Measurements from ENCODE around the gene UGT1A4.
"Not testable (repeated sequence)": the region's sequence is repeated elsewhere in the genome, so short reads cannot be mapped to it uniquely, and the experiment has no call there.

UGT1A4 gene

DNA sequence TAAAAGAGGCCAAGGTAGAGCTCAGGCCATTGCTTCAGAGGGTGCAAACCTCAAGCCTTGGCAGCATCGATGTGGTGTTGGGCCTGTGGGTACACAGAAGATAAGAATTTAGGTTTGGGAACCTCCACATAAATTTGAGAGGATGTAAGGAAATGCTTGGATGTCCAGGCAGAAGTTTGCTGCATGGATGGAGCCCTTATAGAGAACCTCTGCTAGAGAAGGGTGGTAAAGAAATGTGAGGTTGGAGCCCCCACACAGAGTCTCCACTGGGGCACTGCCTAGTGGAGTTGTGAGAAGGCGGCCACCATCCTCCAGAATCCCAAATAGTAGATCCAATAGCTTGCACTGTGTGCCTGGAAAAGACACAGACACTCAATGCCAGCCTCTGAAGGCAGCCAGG lies 32.2 kb downstream of the UGT1A4 start:
- not testable (repeated sequence) for DNase-seq (ENCODE audit: low read depth)

DNA sequence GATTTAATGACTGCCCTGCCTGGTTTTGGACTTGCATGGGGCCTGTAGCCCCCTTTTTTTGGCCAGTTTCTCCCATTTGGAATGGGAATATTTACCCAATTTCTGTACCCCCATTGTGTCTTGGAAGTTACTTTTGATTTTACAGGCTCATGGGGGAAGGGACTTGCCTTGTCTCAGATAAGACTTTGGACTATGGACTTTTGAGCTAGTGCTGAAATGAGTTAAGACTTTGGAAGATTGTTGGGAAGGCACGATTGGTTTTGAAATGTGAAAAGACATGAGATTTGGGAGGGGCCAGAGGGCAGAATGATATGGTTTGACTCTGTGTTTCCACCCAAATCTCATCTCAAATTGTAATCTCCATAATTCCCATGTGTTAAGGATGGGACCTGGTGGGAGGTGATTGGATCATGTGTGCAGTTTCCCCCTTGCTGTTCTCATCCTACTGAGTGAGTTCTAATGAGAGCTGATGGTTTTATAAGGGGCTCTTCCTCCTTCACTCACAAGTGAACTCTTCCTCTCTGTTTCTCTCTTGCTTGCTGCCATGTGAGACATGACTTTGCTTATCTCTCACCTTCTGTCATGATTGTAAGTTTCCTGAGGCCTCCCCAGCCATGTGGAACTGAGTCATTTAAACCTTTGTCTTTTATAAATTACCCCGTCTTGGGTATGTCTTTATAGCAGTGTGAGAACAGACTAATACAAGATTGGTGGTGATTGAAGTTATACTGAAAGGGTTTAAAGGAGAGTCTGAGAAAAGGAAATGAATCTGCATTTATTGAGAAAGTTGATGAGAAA lies 32.9 kb downstream of the UGT1A4 start:
- not testable (repeated sequence) for DNase-seq (ENCODE audit: low read depth)

DNA sequence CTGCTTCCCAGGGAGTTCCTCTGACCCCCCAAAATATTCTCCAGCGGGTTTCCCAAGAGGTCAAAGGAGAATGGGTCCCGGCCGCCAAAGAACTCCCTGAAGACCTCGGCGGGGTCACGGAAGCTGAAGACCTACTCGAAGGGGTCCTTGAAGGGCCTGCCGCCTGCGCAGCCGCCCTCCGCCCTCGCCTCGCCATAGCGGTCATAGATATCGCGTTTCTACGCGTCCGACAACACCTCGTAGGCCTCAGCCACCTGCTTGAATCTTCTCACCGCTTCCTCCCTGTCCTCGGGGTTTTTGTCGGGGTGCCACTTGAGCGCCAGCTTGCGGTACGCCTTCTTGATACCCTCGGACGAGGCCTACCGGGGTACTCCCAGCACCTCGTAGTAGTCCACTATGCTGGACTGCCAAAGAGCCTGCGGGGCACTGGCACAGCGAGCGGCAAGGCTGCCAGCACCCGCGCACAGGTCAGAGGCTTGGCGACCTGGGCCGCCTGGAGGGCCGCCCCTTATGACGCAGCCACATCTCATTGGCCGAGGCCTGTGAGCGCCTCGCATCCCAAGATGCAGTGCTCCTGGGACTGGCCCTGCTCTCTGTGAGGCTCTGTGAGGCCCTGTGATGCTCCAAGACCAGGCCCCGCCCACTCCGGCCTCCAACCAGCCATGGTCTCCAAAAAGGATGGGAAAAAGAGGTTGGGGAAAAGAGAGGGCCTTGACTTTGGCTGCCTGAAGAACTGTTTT lies 36.5 kb downstream of the UGT1A4 start:
- DNase-seq (ENCODE audit: low read depth) = no peak

DNA sequence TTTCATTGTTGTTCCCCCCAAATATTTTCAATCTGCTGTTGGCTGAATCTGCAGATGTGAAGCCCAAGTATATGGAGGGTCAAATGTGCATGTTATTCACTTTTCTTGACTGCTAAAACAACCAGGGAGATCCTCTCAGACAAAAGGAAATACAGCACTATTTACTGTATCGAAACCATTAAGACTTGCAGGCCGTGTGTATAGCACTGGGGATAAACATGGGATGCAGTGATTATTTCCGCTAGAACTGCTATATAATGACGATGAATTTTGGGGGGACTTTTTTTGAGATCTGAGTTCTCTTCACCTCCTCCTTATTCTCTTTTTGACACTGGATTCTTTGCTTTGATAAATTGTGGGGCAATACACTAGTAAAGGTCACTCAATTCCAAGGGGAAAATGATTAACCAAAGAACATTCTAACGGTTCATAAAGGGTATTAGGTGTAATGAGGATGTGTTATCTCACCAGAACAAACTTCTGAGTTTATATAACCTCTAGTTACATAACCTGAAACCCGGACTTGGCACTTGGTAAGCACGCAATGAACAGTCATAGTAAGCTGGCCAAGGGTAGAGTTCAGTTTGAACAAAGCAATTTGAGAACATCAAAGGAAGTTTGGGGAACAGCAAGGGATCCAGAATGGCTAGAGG lies 38.0 kb downstream of the UGT1A4 start:
- DNase-seq (ENCODE audit: low read depth) = no peak

DNA sequence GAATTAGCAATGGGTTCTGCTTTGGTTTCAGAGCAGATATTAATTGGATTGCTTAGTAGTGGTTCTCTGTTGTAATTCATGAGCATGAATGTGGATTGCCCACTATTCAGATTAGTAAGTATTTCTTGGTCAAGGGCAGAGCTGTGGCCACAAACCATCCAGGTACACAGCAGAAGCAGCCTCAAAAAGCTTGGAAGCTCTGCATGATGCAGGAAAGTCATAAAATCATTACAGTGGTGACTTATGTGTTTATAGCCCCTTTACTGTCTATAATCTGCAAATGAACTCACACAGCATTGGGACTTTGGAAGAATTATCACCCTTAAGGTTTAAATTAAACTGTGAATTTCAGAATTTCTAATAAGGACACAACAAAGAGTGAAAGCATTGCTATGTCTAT lies 39.6 kb downstream of the UGT1A4 start:
- no peak for DNase-seq (ENCODE audit: low read depth)

DNA sequence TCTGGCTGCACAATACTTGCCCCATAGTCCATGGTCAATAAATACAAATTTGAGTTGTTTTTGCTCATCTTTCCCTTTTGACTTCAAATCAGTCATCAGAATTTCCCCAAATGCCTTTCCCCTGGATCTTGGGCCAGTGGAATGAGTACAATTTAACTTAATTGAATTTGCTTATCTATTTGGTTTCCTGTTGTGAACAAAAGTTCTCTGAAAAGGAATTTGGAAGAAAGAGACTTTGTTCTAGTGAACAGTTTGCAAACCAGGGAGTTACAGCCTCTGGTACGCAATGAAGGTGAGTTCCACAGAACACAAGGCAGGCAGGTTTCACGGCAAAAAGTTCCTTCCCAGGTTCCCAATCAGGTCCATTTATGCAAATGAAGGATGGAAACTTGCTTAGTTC lies 40.3 kb downstream of the UGT1A4 start:
- DNase-seq (ENCODE audit: low read depth) = peak; percentile 6

DNA sequence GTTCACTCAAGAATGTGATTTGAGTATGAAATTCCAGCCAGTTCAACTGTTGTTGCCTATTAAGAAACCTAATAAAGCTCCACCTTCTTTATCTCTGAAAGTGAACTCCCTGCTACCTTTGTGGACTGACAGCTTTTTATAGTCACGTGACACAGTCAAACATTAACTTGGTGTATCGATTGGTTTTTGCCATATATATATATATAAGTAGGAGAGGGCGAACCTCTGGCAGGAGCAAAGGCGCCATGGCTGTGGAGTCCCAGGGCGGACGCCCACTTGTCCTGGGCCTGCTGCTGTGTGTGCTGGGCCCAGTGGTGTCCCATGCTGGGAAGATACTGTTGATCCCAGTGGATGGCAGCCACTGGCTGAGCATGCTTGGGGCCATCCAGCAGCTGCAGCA lies 41.5 kb downstream of the UGT1A4 start, which contains the start of gene UGT1A1:
Gene UGT1A1, plus strand, starts transcription at position 228 of the 400 bp plus-strand sequence. Its CDS starts 18 bp downstream, at position 246.
- DNase-seq (ENCODE audit: low read depth) = no peak

DNA sequence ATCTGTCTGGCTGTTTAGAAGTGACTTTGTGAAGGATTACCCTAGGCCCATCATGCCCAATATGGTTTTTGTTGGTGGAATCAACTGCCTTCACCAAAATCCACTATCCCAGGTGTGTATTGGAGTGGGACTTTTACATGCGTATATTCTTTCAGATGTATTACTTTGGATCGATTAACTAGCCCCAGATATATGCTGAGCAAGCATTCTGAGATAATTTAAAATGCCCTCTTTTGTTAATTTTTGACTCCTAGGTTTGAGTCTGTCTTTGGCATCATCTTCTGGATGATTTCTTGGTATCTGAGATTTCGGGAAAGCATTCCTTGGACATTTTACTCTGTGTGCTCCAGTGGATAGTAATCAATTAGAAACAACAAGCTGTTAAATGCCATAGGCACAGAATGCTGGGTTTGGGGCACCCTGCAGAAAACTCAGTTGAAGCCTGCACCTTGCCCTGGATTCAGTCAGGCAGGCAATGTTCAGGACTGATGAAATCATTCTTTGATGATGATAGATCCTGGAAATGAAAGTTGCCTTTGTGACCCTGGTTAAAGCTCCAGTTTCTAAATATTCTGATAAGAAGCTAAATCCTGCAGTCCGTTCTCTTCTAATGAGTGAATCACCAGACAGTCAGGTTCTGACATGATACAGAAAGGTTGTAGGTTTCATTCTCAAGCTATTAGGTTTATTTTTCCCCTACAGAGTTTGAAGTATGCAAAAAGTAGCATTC lies 42.7 kb downstream of the UGT1A4 start:
- DNase-seq (ENCODE audit: low read depth) = no peak

DNA sequence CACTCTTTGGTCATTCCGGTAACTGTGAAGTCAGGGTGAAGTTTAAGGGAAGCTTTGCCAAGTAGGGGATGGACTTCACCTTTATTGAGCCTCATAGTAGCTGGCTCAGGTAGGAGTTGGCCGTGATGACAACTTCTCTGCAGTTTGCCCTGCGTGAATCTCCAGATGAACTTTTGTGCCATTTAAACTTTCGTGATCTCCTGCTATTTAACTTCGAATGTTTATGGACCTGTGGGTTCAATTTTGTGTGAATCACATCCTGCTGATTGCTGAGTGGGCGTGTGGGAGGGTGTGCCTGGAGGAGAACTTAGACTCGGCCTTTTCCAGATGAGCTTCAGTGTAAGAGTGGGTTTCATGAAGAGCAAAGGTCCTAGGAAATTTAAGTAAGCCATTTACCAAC lies 45.7 kb downstream of the UGT1A4 start:
- DNase-seq (ENCODE audit: low read depth) = peak; percentile 76

DNA sequence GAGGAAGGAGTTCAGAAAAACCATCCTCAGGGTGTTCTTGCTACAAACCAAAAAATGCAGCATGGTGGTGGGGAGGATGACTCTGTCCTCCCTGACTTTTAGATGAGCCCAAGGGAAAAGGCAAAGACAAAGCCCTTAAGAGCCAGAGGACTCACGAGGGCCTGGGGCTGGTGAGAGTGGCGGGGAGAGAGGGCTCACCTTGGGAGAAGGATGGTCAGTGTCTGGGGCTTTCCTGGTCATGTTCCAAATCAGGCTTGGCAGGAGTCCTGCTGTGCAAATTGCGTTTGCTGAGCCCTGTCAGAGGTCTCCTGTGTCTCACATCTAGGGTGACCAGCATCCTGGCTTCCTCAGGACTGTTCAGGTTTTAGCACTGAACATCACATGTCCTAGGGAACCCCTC lies 46.2 kb downstream of the UGT1A4 start:
- peak; percentile 18 for DNase-seq (ENCODE audit: low read depth)

DNA sequence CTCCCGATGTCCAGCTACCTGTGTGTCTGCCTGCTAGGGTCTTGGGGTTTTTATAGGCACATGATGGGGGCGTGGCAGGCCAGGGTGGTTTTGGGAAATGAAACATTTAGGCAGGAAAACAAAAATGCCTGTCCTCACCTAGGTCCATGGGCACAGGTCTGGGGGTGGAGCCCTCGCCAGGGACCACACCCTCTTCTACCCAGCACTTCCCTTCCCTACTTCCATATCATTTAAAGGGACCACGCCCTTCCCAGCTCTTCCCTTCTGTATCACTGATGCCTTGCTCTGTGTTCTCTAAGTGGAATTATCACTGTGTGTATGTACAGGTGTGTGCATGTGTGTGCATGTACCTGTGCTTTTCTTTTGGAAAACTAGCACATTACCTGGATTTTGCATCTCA lies 47.9 kb downstream of the UGT1A4 start:
- no peak for DNase-seq (ENCODE audit: low read depth)

DNA sequence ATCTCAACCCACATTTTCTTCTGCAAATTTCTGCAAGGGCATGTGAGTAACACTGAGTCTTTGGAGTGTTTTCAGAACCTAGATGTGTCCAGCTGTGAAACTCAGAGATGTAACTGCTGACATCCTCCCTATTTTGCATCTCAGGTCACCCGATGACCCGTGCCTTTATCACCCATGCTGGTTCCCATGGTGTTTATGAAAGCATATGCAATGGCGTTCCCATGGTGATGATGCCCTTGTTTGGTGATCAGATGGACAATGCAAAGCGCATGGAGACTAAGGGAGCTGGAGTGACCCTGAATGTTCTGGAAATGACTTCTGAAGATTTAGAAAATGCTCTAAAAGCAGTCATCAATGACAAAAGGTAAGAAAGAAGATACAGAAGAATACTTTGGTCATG lies 49.5 kb downstream of the UGT1A4 start:
- DNase-seq (ENCODE audit: low read depth) = no peak

DNA sequence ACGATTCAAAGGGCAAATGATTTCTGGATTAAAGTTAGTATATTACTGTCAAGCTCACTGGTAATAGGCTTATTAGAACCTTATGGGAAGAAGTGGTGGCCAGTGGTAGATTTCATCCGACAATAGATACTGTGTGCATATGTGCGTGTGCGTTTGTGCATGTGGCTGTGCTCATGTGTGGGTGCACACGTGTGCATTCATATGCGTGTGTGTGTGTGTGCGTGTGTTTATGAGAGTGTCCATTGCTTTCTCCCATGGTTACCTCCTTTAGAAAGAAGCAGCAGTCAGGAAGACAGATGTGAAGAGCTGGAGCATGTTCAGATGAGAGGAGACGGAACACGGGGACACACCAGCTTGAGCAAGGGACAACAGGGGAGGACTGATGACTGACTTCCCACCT lies 50.7 kb downstream of the UGT1A4 start:
- DNase-seq (ENCODE audit: low read depth) = no peak

DNA sequence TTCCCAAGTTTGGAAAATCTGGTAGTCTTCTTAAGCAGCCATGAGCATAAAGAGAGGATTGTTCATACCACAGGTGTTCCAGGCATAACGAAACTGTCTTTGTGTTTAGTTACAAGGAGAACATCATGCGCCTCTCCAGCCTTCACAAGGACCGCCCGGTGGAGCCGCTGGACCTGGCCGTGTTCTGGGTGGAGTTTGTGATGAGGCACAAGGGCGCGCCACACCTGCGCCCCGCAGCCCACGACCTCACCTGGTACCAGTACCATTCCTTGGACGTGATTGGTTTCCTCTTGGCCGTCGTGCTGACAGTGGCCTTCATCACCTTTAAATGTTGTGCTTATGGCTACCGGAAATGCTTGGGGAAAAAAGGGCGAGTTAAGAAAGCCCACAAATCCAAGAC lies 53.6 kb downstream of the UGT1A4 start:
- no peak for DNase-seq (ENCODE audit: low read depth)

DNA sequence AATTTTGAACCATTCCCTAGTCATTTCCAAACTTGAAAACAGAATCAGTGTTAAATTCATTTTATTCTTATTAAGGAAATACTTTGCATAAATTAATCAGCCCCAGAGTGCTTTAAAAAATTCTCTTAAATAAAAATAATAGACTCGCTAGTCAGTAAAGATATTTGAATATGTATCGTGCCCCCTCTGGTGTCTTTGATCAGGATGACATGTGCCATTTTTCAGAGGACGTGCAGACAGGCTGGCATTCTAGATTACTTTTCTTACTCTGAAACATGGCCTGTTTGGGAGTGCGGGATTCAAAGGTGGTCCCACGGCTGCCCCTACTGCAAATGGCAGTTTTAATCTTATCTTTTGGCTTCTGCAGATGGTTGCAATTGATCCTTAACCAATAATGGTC lies 54.0 kb downstream of the UGT1A4 start:
- DNase-seq (ENCODE audit: low read depth) = peak; percentile 4

DNA sequence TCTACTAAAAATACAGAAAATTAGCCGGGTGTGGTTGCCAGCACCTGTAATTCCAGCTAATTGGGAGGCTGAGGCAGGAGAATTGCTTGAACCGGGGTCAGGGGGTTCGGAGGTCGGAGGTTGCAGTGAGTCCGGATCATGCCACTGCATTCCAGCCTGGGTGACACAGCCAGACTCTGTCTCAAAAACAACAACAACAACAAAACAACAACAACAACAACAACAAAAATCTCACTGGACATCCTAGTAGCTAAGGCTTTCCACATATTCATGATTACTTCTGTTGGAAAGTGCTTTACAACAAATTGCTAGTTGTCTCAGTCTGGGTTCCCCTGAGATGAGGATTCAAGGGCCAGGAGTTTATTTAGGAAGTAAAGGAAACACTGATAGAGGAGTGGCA lies 55.3 kb downstream of the UGT1A4 start:
- DNase-seq (ENCODE audit: low read depth) = no peak

DNA sequence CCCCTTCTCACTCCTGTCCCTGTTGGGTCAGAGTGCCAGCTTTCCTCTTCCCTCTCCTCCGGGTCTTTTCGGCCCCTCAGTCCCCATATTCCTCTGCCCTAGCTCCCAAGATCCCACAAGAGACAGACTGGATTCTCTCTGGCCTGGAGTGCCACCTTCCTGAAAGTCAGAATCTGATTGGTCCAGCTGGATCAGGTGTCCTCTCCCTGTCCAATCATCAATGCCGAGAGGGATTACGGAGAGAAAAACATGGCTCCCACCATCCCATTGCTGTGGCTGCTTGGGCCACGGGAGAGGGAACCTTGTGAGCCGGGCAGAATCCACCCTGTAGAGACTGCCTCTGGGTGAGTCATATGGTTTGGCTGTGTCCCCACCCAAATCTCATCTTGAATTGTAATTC lies 56.9 kb downstream of the UGT1A4 start:
- no peak for DNase-seq (ENCODE audit: low read depth)

DNA sequence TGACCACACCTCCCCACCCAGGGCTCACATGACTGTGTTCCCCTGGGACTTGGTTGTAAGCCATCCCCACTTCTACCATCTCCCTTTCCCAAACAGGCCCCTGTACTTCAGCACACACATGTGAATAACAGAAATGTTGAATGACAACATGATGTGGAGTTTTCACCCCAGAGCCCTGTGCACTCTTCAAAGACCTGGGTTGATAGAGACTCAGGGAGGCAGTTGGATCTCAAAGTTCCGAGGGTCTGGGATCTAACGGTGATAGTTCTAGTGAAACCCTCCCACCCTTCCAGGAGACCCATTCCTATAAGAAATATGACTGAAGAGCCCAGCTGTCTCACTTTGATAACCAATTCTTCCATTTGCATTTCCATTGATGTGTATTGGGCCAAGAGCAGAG lies 59.5 kb downstream of the UGT1A4 start, which contains the start of gene MROH2A:
Gene MROH2A, plus strand, starts transcription at position 301 of the 400 bp plus-strand sequence. CDS start 1,029 bp downstream, outside the sequence.
- DNase-seq (ENCODE audit: low read depth) = no peak

DNA sequence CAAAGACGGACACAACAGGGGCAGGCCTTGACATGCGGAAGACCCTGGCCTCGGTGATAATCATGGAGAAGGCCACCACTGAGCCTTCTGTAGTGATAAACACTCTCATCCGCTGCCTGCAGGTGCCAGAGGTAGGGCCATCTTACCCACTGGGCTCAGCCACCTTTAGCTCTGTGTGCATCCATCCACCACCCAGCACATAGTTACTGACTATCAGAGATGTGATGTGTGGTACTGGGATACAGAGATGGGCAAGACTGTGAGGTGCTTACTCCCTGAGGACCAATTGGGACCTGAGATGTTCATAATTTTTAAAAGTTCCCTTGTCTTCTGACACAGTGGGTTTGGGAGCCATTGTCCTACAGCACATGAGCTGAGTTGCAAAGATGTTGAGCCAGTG lies 61.2 kb downstream of the UGT1A4 start:
- no peak for DNase-seq (ENCODE audit: low read depth)

DNA sequence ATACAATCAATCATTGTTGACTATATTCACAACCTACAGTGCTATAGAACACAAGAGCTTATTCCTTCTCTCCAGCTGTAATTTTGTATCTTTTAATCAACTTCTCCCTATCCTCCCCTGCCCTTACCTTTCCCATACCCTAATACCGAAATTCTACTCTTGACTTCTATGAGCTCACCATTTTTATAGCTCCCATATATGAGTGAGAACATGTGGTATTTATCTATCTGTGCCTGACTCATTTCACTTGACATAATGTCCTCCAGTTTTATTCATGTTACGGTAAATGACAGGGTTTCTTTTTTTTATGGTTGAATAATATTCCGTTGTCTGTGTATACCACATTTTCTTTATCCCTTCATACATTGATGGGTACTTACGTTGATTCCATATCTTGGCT lies 62.2 kb downstream of the UGT1A4 start:
- peak; percentile 5 for DNase-seq (ENCODE audit: low read depth)

DNA sequence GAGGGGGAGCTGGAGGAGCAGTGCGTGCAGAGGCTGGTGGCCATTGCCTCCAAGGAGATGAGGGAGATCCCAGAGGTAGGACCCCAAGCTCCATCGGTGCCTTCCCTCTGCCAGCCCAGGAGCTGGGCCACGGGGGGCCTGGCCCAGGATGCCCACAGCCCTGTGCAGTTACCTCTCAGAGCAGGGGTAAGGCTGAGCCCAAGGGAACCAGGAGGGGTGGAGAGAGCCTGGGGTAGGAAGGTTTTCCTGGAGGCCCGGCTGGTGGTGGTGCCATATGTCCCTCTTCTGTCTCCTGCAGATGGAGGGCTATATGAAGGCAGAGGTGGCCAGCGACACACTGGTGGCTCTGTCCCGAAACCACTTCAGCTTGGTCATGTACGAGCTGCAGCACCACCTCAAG lies 71.0 kb downstream of the UGT1A4 start:
- DNase-seq (ENCODE audit: low read depth) = no peak
